ENCODE measurements around the gene HAPLN3.

The HAPLN3 gene

GRCh38 chr15:88835646-88836045 is 59.7 kb downstream of the HAPLN3 start:
- H3K4me1 ChIP-seq (ENCODE audit: insufficient read depth, low read length): no peaks in the 10 kb centered on the region
- H2AFZ ChIP-seq (ENCODE audit: low read depth, low read length): no peak overlapping the region
- H3K36me3 ChIP-seq (ENCODE audit: insufficient read depth, low read length): no peaks in the 10 kb centered on the region
- no peak overlapping the region for H3K4me3 ChIP-seq (ENCODE audit: low read length)
- no peaks in the 10 kb centered on the region for H3K9me3 ChIP-seq (ENCODE audit: low read length)
- no peaks in the 10 kb centered on the region for H3K27me3 ChIP-seq (ENCODE audit: insufficient read depth, low read length)

- Histone ChIP-seq H3K4me1 (ENCODE audit: insufficient read depth, low read length) (no peaks in the 10 kb centered on the region), H2AFZ (ENCODE audit: low read depth, low read length) (no peak overlapping the region), H3K9me3 (ENCODE audit: low read length) (no peaks in the 10 kb centered on the region), H3K27me3 (ENCODE audit: insufficient read depth, low read length) (no peaks in the 10 kb centered on the region), H3K4me3 (ENCODE audit: low read length) (no peak overlapping the region), H3K36me3 (ENCODE audit: insufficient read depth, low read length) (no peaks in the 10 kb centered on the region)
Measured at GRCh38 chr15:88835119-88835518, 60.2 kb downstream of the HAPLN3 start.

GRCh38 chr15:88834211-88834812 is 61.0 kb downstream of the HAPLN3 start:
- Histone ChIP-seq H3K4me1 (ENCODE audit: insufficient read depth, low read length) (no peaks in the 10 kb centered on the region), H2AFZ (ENCODE audit: low read depth, low read length) (no peak overlapping the region), H3K27me3 (ENCODE audit: insufficient read depth, low read length) (no peaks in the 10 kb centered on the region), H3K9me3 (ENCODE audit: low read length) (no peaks in the 10 kb centered on the region), H3K36me3 (ENCODE audit: insufficient read depth, low read length) (no peaks in the 10 kb centered on the region), H3K4me3 (ENCODE audit: low read length) (no peak overlapping the region)

- no peak overlapping the region for H3K4me3 ChIP-seq (ENCODE audit: low read length)
- H3K4me1 ChIP-seq (ENCODE audit: insufficient read depth, low read length): no peaks in the 10 kb centered on the region
- H3K27me3 ChIP-seq (ENCODE audit: insufficient read depth, low read length): no peaks in the 10 kb centered on the region
- H2AFZ ChIP-seq (ENCODE audit: low read depth, low read length): no peak overlapping the region
- H3K36me3 ChIP-seq (ENCODE audit: insufficient read depth, low read length): no peaks in the 10 kb centered on the region
- H3K9me3 ChIP-seq (ENCODE audit: low read length): no peaks in the 10 kb centered on the region
Measured at GRCh38 chr15:88833731-88834100, 61.6 kb downstream of the HAPLN3 start.

- Histone ChIP-seq H3K4me3 (ENCODE audit: low read length) (no peak overlapping the region), H3K9me3 (ENCODE audit: low read length) (no peaks in the 10 kb centered on the region), H3K27me3 (ENCODE audit: insufficient read depth, low read length) (no peaks in the 10 kb centered on the region), H3K36me3 (ENCODE audit: insufficient read depth, low read length) (no peaks in the 10 kb centered on the region), H3K4me1 (ENCODE audit: insufficient read depth, low read length) (no peaks in the 10 kb centered on the region), H2AFZ (ENCODE audit: low read depth, low read length) (no peak overlapping the region)
Measured at GRCh38 chr15:88832820-88833730, 62.3 kb downstream of the HAPLN3 start.

GRCh38 chr15:88830016-88830415 is 65.3 kb downstream of the HAPLN3 start:
- Histone ChIP-seq H2AFZ (ENCODE audit: low read depth, low read length) (no peak overlapping the region), H3K9me3 (ENCODE audit: low read length) (no peaks in the 10 kb centered on the region), H3K4me1 (ENCODE audit: insufficient read depth, low read length) (no peaks in the 10 kb centered on the region), H3K27me3 (ENCODE audit: insufficient read depth, low read length) (peaks cover 2% of the 10 kb centered on the region), H3K36me3 (ENCODE audit: insufficient read depth, low read length) (no peaks in the 10 kb centered on the region), H3K4me3 (ENCODE audit: low read length) (no peak overlapping the region)

GRCh38 chr15:88828791-88829190 is 66.6 kb downstream of the HAPLN3 start:
- H3K36me3 ChIP-seq (ENCODE audit: insufficient read depth, low read length): no peaks in the 10 kb centered on the region
- H3K9me3 ChIP-seq (ENCODE audit: low read length): no peaks in the 10 kb centered on the region
- H3K4me3 ChIP-seq (ENCODE audit: low read length): no peak overlapping the region
- H2AFZ ChIP-seq (ENCODE audit: low read depth, low read length): no peak overlapping the region
- H3K27me3 ChIP-seq (ENCODE audit: insufficient read depth, low read length): peaks cover 2% of the 10 kb centered on the region
- no peaks in the 10 kb centered on the region for H3K4me1 ChIP-seq (ENCODE audit: insufficient read depth, low read length)

Measured in neuron (in vitro differentiated cells).